CD14-positive monocyte (primary cell): ENCODE measurements around the gene PRPF31. TPM values are rescaled to one million over a fixed set of nuclear protein-coding genes. Genes with fewer than 3 reads are reported as not detected.
A peak's percentile ranks its signal among the peaks of the same experiment; 100 is the strongest.

Experiments used
- DNase-seq, 3 donors: peaks; one replicate each; pipeline ENCODE4 v3.0.0-alpha.2; 2011 to 2022
- H2AFZ ChIP-seq: 2 replicates; pipeline ENCODE4 v1.6.0; 2012; ENCODE audit warnings: mild to moderate bottlenecking, low read depth, low read length, inconsistent platforms; ENCODE audit not compliant: insufficient read depth, poor library complexity, severe bottlenecking
- H3K27ac ChIP-seq, 2 donors: 1 replicate in 1 of 2; 2 replicates in 1 of 2; pipeline ENCODE4 v1.5.1; 2012 to 2013; ENCODE audit warnings: low read length in 2 of 2, control low read depth in 1 of 2, inconsistent platforms in 1 of 2, low read depth in 1 of 2, mild to moderate bottlenecking in 1 of 2
- H3K27me3 ChIP-seq, 2 donors: one replicate each; pipeline versions ENCODE4 v1.6.0 to v1.6.1; 2011 to 2013; ENCODE audit warnings: low read length in 2 of 2; ENCODE audit not compliant: control insufficient read depth in 2 of 2, insufficient read depth in 2 of 2
- H3K36me3 ChIP-seq, 2 donors: replicated peaks in 1 of 2; 1 replicate in 1 of 2; 2 replicates in 1 of 2; pipeline versions ENCODE4 v1.5.1 to v1.6.1; 2012 to 2013; ENCODE audit warnings: low read length in 2 of 2, control low read depth in 1 of 2, inconsistent platforms in 1 of 2, mild to moderate bottlenecking in 1 of 2; ENCODE audit not compliant: insufficient read depth in 2 of 2, control insufficient read depth in 1 of 2
- H3K4me1 ChIP-seq, 2 donors: 1 replicate in 1 of 2; 2 replicates in 1 of 2; pipeline versions ENCODE4 v1.5.1 to v1.6.1; 2012 to 2013; ENCODE audit warnings: low read length in 2 of 2, control low read depth in 1 of 2, inconsistent platforms in 1 of 2, mild to moderate bottlenecking in 1 of 2, moderate library complexity in 1 of 2; ENCODE audit not compliant: insufficient read depth in 2 of 2, control insufficient read depth in 1 of 2
- H3K4me2 ChIP-seq: replicated peaks from 2 replicates; pipeline ENCODE3; 2012; ENCODE audit warnings: low read length, moderate library complexity, mild to moderate bottlenecking; ENCODE audit not compliant: poor library complexity, severe bottlenecking; ENCODE audit errors: extremely low read depth
- H3K4me3 ChIP-seq, 3 experiments: fragments of 200-600 bp in 1 of 3; sonication (generic) in 1 of 3; replicated peaks in 1 of 3; 1 replicate in 2 of 3; 2 replicates in 1 of 3; pipeline ENCODE4 v1.5.1; 2011 to 2013; ENCODE audit warnings: low read length in 3 of 3, mild to moderate bottlenecking in 3 of 3, control low read depth in 2 of 3, low read depth in 2 of 3, inconsistent platforms in 1 of 3, moderate library complexity in 1 of 3
- H3K79me2 ChIP-seq: 2 replicates; pipeline ENCODE4 v1.6.0; 2012; ENCODE audit warnings: mild to moderate bottlenecking, control low read depth, inconsistent platforms, low read length, moderate library complexity; ENCODE audit not compliant: insufficient read depth
- H3K9ac ChIP-seq: 2 replicates; pipeline ENCODE4 v1.6.0; 2017; ENCODE audit warnings: low read length, mild to moderate bottlenecking; ENCODE audit not compliant: insufficient read depth, poor library complexity, severe bottlenecking
- H3K9me3 ChIP-seq, 2 donors: replicated peaks in 1 of 2; 1 replicate in 1 of 2; 2 replicates in 1 of 2; pipeline versions ENCODE4 v1.5.1 to v1.6.1; 2012 to 2013; ENCODE audit warnings: low read length in 2 of 2, control low read depth in 1 of 2; ENCODE audit not compliant: control insufficient read depth in 1 of 2, insufficient read depth in 1 of 2
- H4K20me1 ChIP-seq: 2 replicates; pipeline ENCODE4 v1.6.0; 2012; ENCODE audit warnings: mild to moderate bottlenecking, low read length, control low read depth, moderate library complexity; ENCODE audit not compliant: insufficient read depth
- H3K27ac Mint-ChIP-seq, 7 donors: one replicate each; pipeline ENCODE4 v1.8.0; 2020; ENCODE audit warnings: mild to moderate bottlenecking in 7 of 7, mixed read lengths in 7 of 7, moderate library complexity in 6 of 7, inconsistent platforms in 2 of 7
- H3K27me3 Mint-ChIP-seq, 3 donors: one replicate each; pipeline ENCODE4 v1.8.0; 2021 to 2022; ENCODE audit warnings: low read depth in 3 of 3, mild to moderate bottlenecking in 3 of 3, mixed read lengths in 3 of 3, moderate library complexity in 3 of 3, inconsistent platforms in 1 of 3
- H3K36me3 Mint-ChIP-seq, 2 donors: one replicate each; pipeline ENCODE4 v1.8.0; 2020; ENCODE audit warnings: mixed read lengths in 2 of 2, inconsistent platforms in 1 of 2, mild to moderate bottlenecking in 1 of 2
- H3K4me1 Mint-ChIP-seq: one replicate; pipeline ENCODE4 v1.8.0; 2020; ENCODE audit warnings: mild to moderate bottlenecking, mixed read lengths
- H3K4me3 Mint-ChIP-seq, 2 donors: one replicate each; pipeline ENCODE4 v1.8.0; 2020; ENCODE audit warnings: mild to moderate bottlenecking in 2 of 2, mixed read lengths in 2 of 2, moderate library complexity in 1 of 2
- H3K9me3 Mint-ChIP-seq, 7 donors: one replicate each; pipeline ENCODE4 v1.8.0; 2020 to 2022; ENCODE audit warnings: mixed read lengths in 7 of 7, mild to moderate bottlenecking in 6 of 7, moderate library complexity in 6 of 7, inconsistent platforms in 2 of 7
- CTCF ChIP-seq: fragments of 200-600 bp; IDR thresholded peaks from one replicate; pipeline ENCODE4 v1.8.0; 2022; ENCODE audit warnings: antibody characterized with exemption, mild to moderate bottlenecking
- WGBS: methylation state at CpG from one replicate; pipeline ENCODE4 v1.1.5; 2013; ENCODE audit warnings: missing lambda C conversion rate; ENCODE audit not compliant: insufficient coverage; 5-methylcytosine and 5-hydroxymethylcytosine counted together
- intact Hi-C, 2 donors: fragments of 100-400 bp; cut with micrococcal nuclease; formaldehyde crosslinking; loops; one replicate each; pipeline versions ENCODE4 v1.15.0 to v1.15.1; 2023
- polyA plus RNA-seq, 3 donors: library from polyadenylated mRNA; depleted of rRNA in 1 of 3; unstranded in 2 of 3; stranded (reverse) in 1 of 3; fragments of 300-500 nt in 2 of 3; fragments of >200 nt in 1 of 3; fragmentation: Illumina TruSeq in 2 of 3; gene quantifications; 1 replicate in 2 of 3; 2 replicates in 1 of 3; pipeline ENCODE4 v1.2.3, GENCODE V29; 2012 to 2021

The PRPF31 gene
- polyA plus RNA-seq, 3 donors, result 34.4 to 51.8 (median 37.6) TPM

- Mint-ChIP-seq H3K4me3 (no peak overlapping the region), H3K27me3 (no peaks in the 10 kb centered on the region), H3K4me1 (peaks cover 26% of the 10 kb centered on the region), H3K27ac (peak overlapping the region in 3 of 7 donors; percentile 7 to 39 (median 19)), H3K9me3 (peaks cover 0 to 2% (median 0%) of the 10 kb centered on the region in 7 donors), H3K36me3 (peaks cover 48 to 54% of the 10 kb centered on the region in 2 donors)
- Histone ChIP-seq H3K9me3 (no peaks in the 10 kb centered on the region), H3K4me3 (no peak overlapping the region), H3K4me1 (peaks cover 30 to 33% of the 10 kb centered on the region in 2 donors), H3K79me2 (peaks cover 75% of the 10 kb centered on the region), H3K36me3 (peaks cover 45 to 49% of the 10 kb centered on the region in 2 donors), H3K9ac (no peak overlapping the region), H3K4me2 (no peak overlapping the region), H4K20me1 (peaks cover 32% of the 10 kb centered on the region), H2AFZ (no peak overlapping the region), H3K27me3 (no peaks in the 10 kb centered on the region), H3K27ac (no peak overlapping the region)
- no peak for DNase-seq
- no peak for TF ChIP-seq CTCF
- intact Hi-C loops, result no loop called here
- WGBS, result 98% methylated on average over 5 of the region's 11 CpGs
Measured at GRCh38 chr19:54104998-54105715, 10.4 kb upstream of the PRPF31 start.

GRCh38 chr19:54105796-54106195 is 9.8 kb upstream of the PRPF31 start:
- Histone ChIP-seq H3K4me2 (no peak overlapping the region), H3K9me3 (no peaks in the 10 kb centered on the region), H3K27ac (no peak overlapping the region), H3K4me1 (peaks cover 25 to 28% of the 10 kb centered on the region in 2 donors), H3K27me3 (no peaks in the 10 kb centered on the region), H3K36me3 (peaks cover 50 to 55% of the 10 kb centered on the region in 2 donors), H2AFZ (no peak overlapping the region), H4K20me1 (peaks cover 38% of the 10 kb centered on the region), H3K79me2 (peaks cover 71% of the 10 kb centered on the region), H3K9ac (no peak overlapping the region), H3K4me3 (no peak overlapping the region)
- Mint-ChIP-seq H3K36me3 (peaks cover 54 to 60% of the 10 kb centered on the region in 2 donors), H3K9me3 (peaks cover 0 to 2% (median 0%) of the 10 kb centered on the region in 7 donors), H3K27ac (peak overlapping the region in 2 of 7 donors; percentile 7 to 19), H3K27me3 (no peaks in the 10 kb centered on the region), H3K4me1 (peaks cover 20% of the 10 kb centered on the region), H3K4me3 (no peak overlapping the region)
- no peak for DNase-seq
- intact Hi-C loops, result no loop called here
- no peak for TF ChIP-seq CTCF
- WGBS, result 91% methylated on average over 7 of the region's 10 CpGs
